ENCODE results near the gene FAM9C. TPM values are rescaled to one million over a fixed set of nuclear protein-coding genes. Genes with fewer than 3 reads are reported as not detected.
"Not testable (repeated sequence)": the region's sequence is repeated elsewhere in the genome, so short reads cannot be mapped to it uniquely, and the experiment has no call there.

The FAM9C gene
- polyA plus RNA-seq, 3 donors, result 0.17 to 0.48 (median 0.43) TPM

- DNase-seq (ENCODE audit: extremely low read depth in 1 of 11, low read depth in 9 of 11, low spot score in 4 of 11), result peak in 4 of 11 donors; percentile 16 to 49 (median 24)
Measured at GRCh38 chrX:13078739-13079444, 34.5 kb upstream of the FAM9C start.

- DNase-seq (ENCODE audit: extremely low read depth in 1 of 11, low read depth in 9 of 11, low spot score in 4 of 11), result no peak
Measured at GRCh38 chrX:13077168-13077567, 32.7 kb upstream of the FAM9C start.

- DNase-seq (ENCODE audit: extremely low read depth in 1 of 11, low read depth in 9 of 11, low spot score in 4 of 11), result no peak
Measured at GRCh38 chrX:13076176-13076961, 31.9 kb upstream of the FAM9C start.

- DNase-seq (ENCODE audit: extremely low read depth in 1 of 11, low read depth in 9 of 11, low spot score in 4 of 11), result no peak
Measured at GRCh38 chrX:13074297-13075262, 30.2 kb upstream of the FAM9C start.

GRCh38 chrX:13069771-13070416, 25.5 kb upstream of the FAM9C start:
- no peak for DNase-seq (ENCODE audit: extremely low read depth in 1 of 11, low read depth in 9 of 11, low spot score in 4 of 11)

GRCh38 chrX:13068651-13069050, 24.2 kb upstream of the FAM9C start:
- no peak for DNase-seq (ENCODE audit: extremely low read depth in 1 of 11, low read depth in 9 of 11, low spot score in 4 of 11)

GRCh38 chrX:13067773-13068172, 23.4 kb upstream of the FAM9C start:
- DNase-seq (ENCODE audit: extremely low read depth in 1 of 11, low read depth in 9 of 11, low spot score in 4 of 11), result no peak

- DNase-seq (ENCODE audit: extremely low read depth in 1 of 11, low read depth in 9 of 11, low spot score in 4 of 11), result no peak
Measured at GRCh38 chrX:13066391-13066790, 22.0 kb upstream of the FAM9C start.

GRCh38 chrX:13064599-13065143, 20.3 kb upstream of the FAM9C start:
- no peak for DNase-seq (ENCODE audit: extremely low read depth in 1 of 11, low read depth in 9 of 11, low spot score in 4 of 11)

- DNase-seq (ENCODE audit: extremely low read depth in 1 of 11, low read depth in 9 of 11, low spot score in 4 of 11), result not testable (repeated sequence)
Measured at GRCh38 chrX:13063124-13063523, 18.7 kb upstream of the FAM9C start.

- not testable (repeated sequence) for DNase-seq (ENCODE audit: extremely low read depth in 1 of 11, low read depth in 9 of 11, low spot score in 4 of 11)
Measured at GRCh38 chrX:13062331-13062730, 17.9 kb upstream of the FAM9C start.

GRCh38 chrX:13061215-13061708, 16.8 kb upstream of the FAM9C start:
- DNase-seq (ENCODE audit: extremely low read depth in 1 of 11, low read depth in 9 of 11, low spot score in 4 of 11), result not testable (repeated sequence)

GRCh38 chrX:13059637-13060499, 15.4 kb upstream of the FAM9C start:
- DNase-seq (ENCODE audit: extremely low read depth in 1 of 11, low read depth in 9 of 11, low spot score in 4 of 11), result no peak

GRCh38 chrX:13055486-13055885, 11.1 kb upstream of the FAM9C start:
- DNase-seq (ENCODE audit: extremely low read depth in 1 of 11, low read depth in 9 of 11, low spot score in 4 of 11), result no peak

- no peak for DNase-seq (ENCODE audit: extremely low read depth in 1 of 11, low read depth in 9 of 11, low spot score in 4 of 11)
Measured at GRCh38 chrX:13053171-13053570, 8.8 kb upstream of the FAM9C start.

GRCh38 chrX:13051529-13052172, 7.2 kb upstream of the FAM9C start:
- DNase-seq (ENCODE audit: extremely low read depth in 1 of 11, low read depth in 9 of 11, low spot score in 4 of 11), result no peak

- no peak for DNase-seq (ENCODE audit: extremely low read depth in 1 of 11, low read depth in 9 of 11, low spot score in 4 of 11)
Measured at GRCh38 chrX:13051167-13051528, 6.7 kb upstream of the FAM9C start.

Data from renal cortex interstitium (tissue), 11 donors.